ENCODE results near the gene KCNMB2. TPM values are rescaled to one million over a fixed set of nuclear protein-coding genes. Genes with fewer than 3 reads are reported as not detected.
"Not testable (repeated sequence)": the region's sequence is repeated elsewhere in the genome, so short reads cannot be mapped to it uniquely, and the experiment has no call there.

The KCNMB2 gene
- total RNA-seq, 4 donors from 2014 or later: not detected

GRCh38 chr3:178859386-178859785 is 323.1 kb downstream of the KCNMB2 start:
- Histone ChIP-seq H3K27me3 (no peaks in the 10 kb centered on the region), H3K27ac (no peak overlapping the region), H3K4me1 (no peaks in the 10 kb centered on the region), H3K36me3 (no peaks in the 10 kb centered on the region), H3K9me3 (peaks cover 0 to 2% (median 0%) of the 10 kb centered on the region in 4 donors), H3K4me3 (no peak overlapping the region)
- DNase-seq (ENCODE audit: low spot score in 2 of 2): no peak
- WGBS, 2 donors: 87 to 97% methylated on average over 3 of the region's 3 CpGs
- TF ChIP-seq POLR2A (IDR thresholded peaks at IDR 0.05): no peak
- TF ChIP-seq, protein P1, sequence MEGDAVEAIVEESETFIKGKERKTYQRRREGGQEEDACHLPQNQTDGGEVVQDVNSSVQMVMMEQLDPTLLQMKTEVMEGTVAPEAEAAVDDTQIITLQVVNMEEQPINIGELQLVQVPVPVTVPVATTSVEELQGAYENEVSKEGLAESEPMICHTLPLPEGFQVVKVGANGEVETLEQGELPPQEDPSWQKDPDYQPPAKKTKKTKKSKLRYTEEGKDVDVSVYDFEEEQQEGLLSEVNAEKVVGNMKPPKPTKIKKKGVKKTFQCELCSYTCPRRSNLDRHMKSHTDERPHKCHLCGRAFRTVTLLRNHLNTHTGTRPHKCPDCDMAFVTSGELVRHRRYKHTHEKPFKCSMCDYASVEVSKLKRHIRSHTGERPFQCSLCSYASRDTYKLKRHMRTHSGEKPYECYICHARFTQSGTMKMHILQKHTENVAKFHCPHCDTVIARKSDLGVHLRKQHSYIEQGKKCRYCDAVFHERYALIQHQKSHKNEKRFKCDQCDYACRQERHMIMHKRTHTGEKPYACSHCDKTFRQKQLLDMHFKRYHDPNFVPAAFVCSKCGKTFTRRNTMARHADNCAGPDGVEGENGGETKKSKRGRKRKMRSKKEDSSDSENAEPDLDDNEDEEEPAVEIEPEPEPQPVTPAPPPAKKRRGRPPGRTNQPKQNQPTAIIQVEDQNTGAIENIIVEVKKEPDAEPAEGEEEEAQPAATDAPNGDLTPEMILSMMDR (IDR thresholded peaks at IDR 0.05): no peak
- TF ChIP-seq EP300 (IDR thresholded peaks at IDR 0.05): no peak

DNA sequence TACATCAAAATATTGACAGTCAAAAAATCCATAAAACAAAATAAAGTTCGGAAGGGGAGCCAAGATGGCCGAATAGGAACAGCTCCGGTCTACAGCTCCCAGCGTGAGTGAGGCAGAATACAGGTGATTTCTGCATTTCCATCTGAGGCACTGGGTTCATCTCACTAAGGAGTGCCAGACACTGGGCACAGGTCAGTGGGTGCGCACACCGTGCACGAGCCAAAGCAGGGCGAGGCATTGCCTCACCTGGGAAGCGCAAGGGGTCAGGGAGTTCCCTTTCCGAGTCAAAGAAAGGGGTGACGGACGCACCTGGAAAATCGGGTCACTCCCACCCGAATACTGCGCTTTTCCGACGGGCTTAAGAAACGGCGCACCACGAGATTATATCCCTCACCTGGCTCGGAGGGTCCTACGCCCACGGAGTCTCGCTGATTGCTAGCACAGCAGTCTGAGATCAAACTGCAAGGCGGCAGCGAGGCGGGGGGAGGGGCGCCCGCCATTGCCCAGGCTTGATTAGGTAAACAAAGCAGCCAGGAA is 323.7 kb downstream of the KCNMB2 start:
- not testable (repeated sequence) for H3K4me3 ChIP-seq; H3K36me3 ChIP-seq; H3K4me1 ChIP-seq; H3K9me3 ChIP-seq; H3K27ac ChIP-seq; H3K27me3 ChIP-seq; DNase-seq (ENCODE audit: low spot score in 2 of 2)
- WGBS, 2 donors: 87 to 88% methylated on average over 29 of the region's 29 CpGs

GRCh38 chr3:178868681-178869080 is 332.4 kb downstream of the KCNMB2 start:
- WGBS, 2 donors: 17 to 24% methylated on average over 2 of the region's 2 CpGs
- Histone ChIP-seq H3K4me1 (peaks cover 0 to 9% (median 2%) of the 10 kb centered on the region in 4 donors), H3K27me3 (no peaks in the 10 kb centered on the region), H3K36me3 (no peaks in the 10 kb centered on the region), H3K9me3 (no peaks in the 10 kb centered on the region), H3K4me3 (no peak overlapping the region), H3K27ac (no peak overlapping the region)
- TF ChIP-seq POLR2A (IDR thresholded peaks at IDR 0.05): no peak
- TF ChIP-seq, protein P1 (IDR thresholded peaks at IDR 0.05): no peak
- no peak for TF ChIP-seq EP300 (IDR thresholded peaks at IDR 0.05)
- DNase-seq (ENCODE audit: low spot score in 2 of 2): no peak

DNA sequence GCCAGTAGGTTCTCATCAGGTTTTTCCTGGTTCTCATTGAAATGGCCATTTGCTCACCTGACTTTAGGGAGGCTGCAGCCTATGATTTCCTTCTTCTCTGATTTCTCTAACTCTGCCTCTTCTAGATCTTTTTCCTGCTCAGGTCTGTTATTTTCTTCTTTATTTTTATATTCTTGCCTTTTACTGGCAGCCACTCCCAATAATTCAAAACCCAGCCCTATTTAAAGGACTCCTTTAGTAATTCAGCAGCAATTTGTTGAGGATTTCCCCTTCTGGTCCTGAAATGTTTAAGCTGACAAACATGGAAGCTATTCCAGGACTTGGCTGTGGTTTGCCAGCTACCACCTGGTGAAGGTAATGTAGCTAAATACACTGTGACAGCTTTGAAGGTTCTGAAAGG is 333.8 kb downstream of the KCNMB2 start:
- TF ChIP-seq POLR2A (IDR thresholded peaks at IDR 0.05): no peak
- TF ChIP-seq EP300 (IDR thresholded peaks at IDR 0.05): no peak
- TF ChIP-seq, protein P1 (IDR thresholded peaks at IDR 0.05): no peak
- H3K36me3 ChIP-seq: no peaks in the 10 kb centered on the region

DNA sequence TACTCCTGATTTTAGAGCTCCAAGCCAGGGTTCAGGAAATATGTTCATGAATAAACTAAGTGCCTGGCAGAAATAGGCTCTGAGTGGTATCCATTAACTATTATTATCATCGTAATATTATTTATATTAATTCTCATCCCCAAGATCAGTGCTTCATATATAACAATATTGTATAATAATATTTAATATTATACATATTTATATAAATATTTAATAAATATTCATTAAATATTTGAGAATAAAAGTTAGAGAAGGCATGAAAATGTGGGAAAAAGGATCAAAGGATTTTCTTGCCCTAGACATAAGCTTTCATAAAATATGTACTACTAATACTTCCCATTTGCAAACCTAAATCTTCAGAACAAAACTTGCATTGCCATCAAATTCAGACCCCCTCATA is 338.9 kb downstream of the KCNMB2 start:
- Histone ChIP-seq H3K27ac (no peak overlapping the region), H3K27me3 (no peaks in the 10 kb centered on the region), H3K9me3 (no peaks in the 10 kb centered on the region), H3K4me1 (peaks cover 0 to under 1% (median 0%) of the 10 kb centered on the region in 4 donors), H3K36me3 (no peaks in the 10 kb centered on the region), H3K4me3 (no peak overlapping the region)
- DNase-seq (ENCODE audit: low spot score in 2 of 2): no peak
- WGBS, 2 donors: 92 to 95% methylated on average over 1 of the region's 1 CpG
- TF ChIP-seq POLR2A (IDR thresholded peaks at IDR 0.05) (no peak), EP300 (IDR thresholded peaks at IDR 0.05) (no peak)
- TF ChIP-seq, protein P1 (IDR thresholded peaks at IDR 0.05): no peak

More for the DNA sequence above, 333.8 kb downstream of the KCNMB2 start:
- Histone ChIP-seq H3K4me1 (peaks cover 0 to 9% (median 2%) of the 10 kb centered on the region in 4 donors), H3K4me3 (no peak overlapping the region), H3K27ac (no peak overlapping the region), H3K9me3 (no peaks in the 10 kb centered on the region), H3K27me3 (no peaks in the 10 kb centered on the region)
- DNase-seq (ENCODE audit: low spot score in 2 of 2): no peak

DNA sequence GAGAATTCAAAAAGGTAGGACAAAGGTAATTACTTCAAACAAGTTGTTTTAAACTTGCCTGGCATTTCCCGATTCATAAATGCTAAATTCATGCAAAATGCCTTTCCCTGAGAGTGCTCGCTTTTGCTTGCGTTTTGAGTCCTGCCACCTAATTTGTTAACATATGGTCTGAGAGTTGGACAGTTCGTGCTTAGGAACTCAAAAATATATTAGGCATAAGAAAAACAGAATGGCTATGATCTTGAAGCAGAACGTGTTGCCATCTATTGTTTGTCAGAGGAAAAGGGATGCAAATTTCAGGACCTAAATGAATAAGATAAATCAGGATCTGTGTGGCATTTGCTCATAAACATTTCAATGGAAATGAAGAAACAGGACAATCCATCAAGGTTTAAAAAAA is 339.6 kb downstream of the KCNMB2 start:
- TF ChIP-seq POLR2A (IDR thresholded peaks at IDR 0.05) (no peak), EP300 (IDR thresholded peaks at IDR 0.05) (no peak)
- TF ChIP-seq, protein P1 (IDR thresholded peaks at IDR 0.05): no peak
- DNase-seq (ENCODE audit: low spot score in 2 of 2): no peak
- Histone ChIP-seq H3K27ac (no peak overlapping the region), H3K9me3 (no peaks in the 10 kb centered on the region), H3K27me3 (no peaks in the 10 kb centered on the region), H3K36me3 (no peaks in the 10 kb centered on the region), H3K4me3 (no peak overlapping the region), H3K4me1 (no peaks in the 10 kb centered on the region)
- 71 to 72% methylated on average over 5 of the region's 5 CpGs for WGBS, 2 donors

Measured in tibial nerve (tissue), 4 donors.